WTC11 (cell line): ENCODE results near the gene THOP1. TPM values are rescaled to one million over a fixed set of nuclear protein-coding genes. Genes with fewer than 3 reads are reported as not detected.
A peak's percentile ranks its signal among the peaks of the same experiment; 100 is the strongest.

Experiments
- ATAC-seq: fragments of 200-7000 bp; cut with Tn5 transposase; 2 replicates; pipeline ENCODE4 v1.10.0; 2021; ENCODE audit warnings: mild to moderate bottlenecking, moderate library complexity
- CTCF ChIA-PET: fragments of 300-600 bp; sonication (Branson Sonifier 250); formaldehyde crosslinking; loops from one replicate; lab custom pipeline; 2021; ENCODE audit warnings: antibody characterized with exemption; lab: Charles Lee
- POLR2A ChIA-PET: fragments of 350-600 bp; sonication (Branson Sonifier 250); formaldehyde crosslinking; loops from one replicate; lab custom pipeline; 2021; ENCODE audit warnings: antibody characterized with exemption; lab: Charles Lee
- DNase-seq: peaks from one replicate; pipeline ENCODE4 v3.0.0; 2021; ENCODE audit warnings: low spot score
- H3K27ac Mint-ChIP-seq: 2 replicates; pipeline ENCODE4 v1.8.0; 2021; ENCODE audit warnings: mixed read lengths
- H3K27me3 Mint-ChIP-seq: 2 replicates; pipeline ENCODE4 v1.8.0; 2021; ENCODE audit warnings: low read depth, mild to moderate bottlenecking, moderate library complexity, mixed read lengths
- H3K36me3 Mint-ChIP-seq: 2 replicates; pipeline ENCODE4 v1.8.0; 2021; ENCODE audit warnings: mixed read lengths
- H3K4me1 Mint-ChIP-seq: 2 replicates; pipeline ENCODE4 v1.8.0; 2022; ENCODE audit warnings: mixed read lengths
- H3K4me3 Mint-ChIP-seq: 2 replicates; pipeline ENCODE4 v1.8.0; 2021; ENCODE audit warnings: mild to moderate bottlenecking, moderate library complexity, mixed read lengths
- H3K9me3 Mint-ChIP-seq: 2 replicates; pipeline ENCODE4 v1.8.0; 2021; ENCODE audit warnings: mixed read lengths
- CREM ChIP-seq: sonication (generic); formaldehyde crosslinking; IDR thresholded peaks from 2 replicates; pipeline ENCODE4 v1.8.1; 2022; ENCODE audit warnings: mild to moderate bottlenecking, missing genetic modification reagents, moderate library complexity
- ELF4 ChIP-seq: sonication (generic); formaldehyde crosslinking; IDR thresholded peaks from 2 replicates; pipeline ENCODE4 v1.8.1; 2022; ENCODE audit warnings: low read depth, mild to moderate bottlenecking, moderate library complexity, missing genetic modification reagents
- GABPB1 ChIP-seq: sonication (generic); formaldehyde crosslinking; IDR thresholded peaks from 2 replicates; pipeline ENCODE4 v1.8.1; 2023; ENCODE audit warnings: mild to moderate bottlenecking, missing genetic modification reagents
- GTF2I ChIP-seq: fragments of 250-450 bp; sonication (Bioruptor Pico); conservative IDR thresholded peaks from 2 replicates; pipeline ENCODE4 v1.4.0; 2021; ENCODE audit warnings: mild to moderate bottlenecking
- HMGA2 ChIP-seq: fragments of 250-450 bp; sonication (Bioruptor Pico); IDR thresholded peaks from 2 replicates; pipeline ENCODE4 v1.4.0; 2021; ENCODE audit warnings: mild to moderate bottlenecking, moderate library complexity
- IRF2 ChIP-seq: sonication (generic); formaldehyde crosslinking; IDR thresholded peaks from 2 replicates; pipeline ENCODE4 v1.8.0; 2022; ENCODE audit warnings: low read depth, missing genetic modification reagents, borderline replicate concordance
- JAZF1 ChIP-seq: fragments of 250-450 bp; sonication (Bioruptor Pico); IDR thresholded peaks from 2 replicates; pipeline ENCODE4 v1.9.0; 2021; ENCODE audit warnings: moderate library complexity, mild to moderate bottlenecking, inconsistent platforms
- MXD4 ChIP-seq: fragments of 250-450 bp; sonication (Bioruptor Pico); IDR thresholded peaks from 2 replicates; pipeline ENCODE4 v1.8.0; 2021; ENCODE audit warnings: mild to moderate bottlenecking, moderate library complexity, borderline replicate concordance
- NFATC4 ChIP-seq: fragments of 250-450 bp; sonication (Bioruptor Pico); IDR thresholded peaks from 2 replicates; pipeline ENCODE4 v1.9.0; 2021; ENCODE audit warnings: mild to moderate bottlenecking
- OVOL2 ChIP-seq: fragments of 250-450 bp; sonication (Bioruptor Pico); IDR thresholded peaks from 2 replicates; pipeline ENCODE4 v1.9.0; 2021; ENCODE audit warnings: mild to moderate bottlenecking, borderline replicate concordance
- RELA ChIP-seq: sonication (generic); formaldehyde crosslinking; IDR thresholded peaks from 2 replicates; pipeline ENCODE4 v1.8.1; 2022; ENCODE audit warnings: missing genetic modification reagents, mild to moderate bottlenecking, borderline replicate concordance
- SMAD3 ChIP-seq: sonication (generic); formaldehyde crosslinking; IDR thresholded peaks from 2 replicates; pipeline ENCODE4 v1.8.0; 2022; ENCODE audit warnings: missing genetic modification reagents, mild to moderate bottlenecking, borderline replicate concordance
- ZBTB21 ChIP-seq: sonication (generic); formaldehyde crosslinking; IDR thresholded peaks from 2 replicates; pipeline ENCODE4 v1.8.1; 2023; ENCODE audit warnings: mild to moderate bottlenecking, missing genetic modification reagents, borderline replicate concordance
- total RNA-seq: library from RNA; stranded (reverse); gene quantifications from 3 replicates; pipeline ENCODE4 v1.2.3, GENCODE V29; 2021
- TF ChIP-seq, protein P1 (sequence below): sonication (generic); formaldehyde crosslinking; IDR thresholded peaks from 2 replicates; pipeline ENCODE4 v1.8.0; 2022; ENCODE audit warnings: mild to moderate bottlenecking, missing genetic modification reagents
- TF ChIP-seq, protein P2 (sequence below): fragments of 250-450 bp; sonication (Bioruptor Pico); IDR thresholded peaks from 2 replicates; pipeline ENCODE4 v1.9.0; 2021; ENCODE audit warnings: mild to moderate bottlenecking, borderline replicate concordance
- TF ChIP-seq, protein P3 (sequence below): sonication (generic); formaldehyde crosslinking; IDR thresholded peaks from 2 replicates; pipeline ENCODE4 v1.8.0; 2023; ENCODE audit warnings: missing genetic modification reagents
- TF ChIP-seq, protein P4 (sequence below): sonication (generic); formaldehyde crosslinking; IDR thresholded peaks from 2 replicates; pipeline ENCODE4 v1.8.1; 2023; ENCODE audit warnings: mild to moderate bottlenecking, missing genetic modification reagents
- TF ChIP-seq, protein P5 (sequence below): sonication (generic); formaldehyde crosslinking; IDR thresholded peaks from 2 replicates; pipeline ENCODE4 v1.8.1; 2022; ENCODE audit warnings: low read depth, missing genetic modification reagents, borderline replicate concordance
- TF ChIP-seq, protein P6 (sequence below): sonication (generic); formaldehyde crosslinking; IDR thresholded peaks from 2 replicates; pipeline ENCODE4 v1.8.1; 2022; ENCODE audit warnings: mild to moderate bottlenecking, moderate library complexity, missing genetic modification reagents

THOP1 gene
- total RNA-seq, 1 experiment from 2014 or later = 181 TPM

DNA sequence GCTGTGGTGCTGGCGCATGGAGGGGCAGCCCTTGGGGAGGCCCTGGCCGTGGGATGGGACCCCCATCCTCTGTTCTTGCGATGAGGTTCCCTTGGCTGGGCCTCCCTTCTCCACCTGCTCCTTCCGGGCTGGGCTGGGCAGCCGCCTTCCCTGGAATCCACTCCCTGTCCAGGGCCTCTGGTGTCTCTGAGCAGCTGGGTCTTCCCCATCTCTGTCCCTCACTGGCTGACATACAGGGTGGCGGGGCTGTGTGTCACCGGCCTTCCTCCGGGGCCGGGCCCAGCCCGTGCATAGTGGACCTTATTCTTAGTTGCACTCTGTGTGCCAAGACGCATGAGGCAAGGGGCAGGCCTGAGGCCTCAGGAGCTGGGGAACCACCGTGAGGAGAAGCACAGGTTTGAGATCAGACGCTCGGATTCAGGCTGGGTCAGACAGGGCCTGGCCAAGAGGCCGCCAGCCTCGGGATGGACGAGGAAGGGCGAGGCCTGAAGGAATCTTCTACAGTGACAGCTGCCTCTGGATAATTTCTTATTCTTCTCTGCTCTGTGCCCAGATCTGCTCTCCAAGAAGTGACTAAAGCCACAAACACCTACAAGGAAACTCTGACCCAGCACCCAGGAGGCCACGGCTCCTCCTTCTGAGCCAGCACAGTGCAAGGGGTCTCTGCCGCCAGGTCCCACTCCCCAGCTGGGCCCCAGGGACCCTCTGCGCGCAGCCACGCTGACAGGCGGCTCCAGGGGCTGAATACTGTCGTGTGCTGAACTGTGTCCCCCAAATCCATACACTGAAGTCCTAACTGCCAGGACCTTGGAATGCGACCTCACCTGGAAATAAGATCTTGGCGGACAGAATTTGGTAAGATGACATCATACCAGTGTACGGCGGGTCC lies 13.3 kb upstream of the THOP1 start:
- H3K27ac Mint-ChIP-seq = peak overlapping the region; percentile 89; the same call in 1 of the 2 replicates
- TF ChIP-seq NFATC4 (CRISPR knock-in tag) (no peak), JAZF1 (CRISPR knock-in tag) (no peak), ELF4 (CRISPR knock-in tag) (no peak)
- TF ChIP-seq, all 79 proteins: peak for 0
- DNase-seq = no peak
- CTCF ChIA-PET = no interaction called here
- POLR2A ChIA-PET = no interaction called here
- H3K27me3 Mint-ChIP-seq = no peaks in the 10 kb centered on the region
- no peak overlapping the region for H3K4me3 Mint-ChIP-seq
- no peaks in the 10 kb centered on the region for H3K36me3 Mint-ChIP-seq
- no peaks in the 10 kb centered on the region for H3K4me1 Mint-ChIP-seq
- ATAC-seq = no peak
- no peaks in the 10 kb centered on the region for H3K9me3 Mint-ChIP-seq

DNA sequence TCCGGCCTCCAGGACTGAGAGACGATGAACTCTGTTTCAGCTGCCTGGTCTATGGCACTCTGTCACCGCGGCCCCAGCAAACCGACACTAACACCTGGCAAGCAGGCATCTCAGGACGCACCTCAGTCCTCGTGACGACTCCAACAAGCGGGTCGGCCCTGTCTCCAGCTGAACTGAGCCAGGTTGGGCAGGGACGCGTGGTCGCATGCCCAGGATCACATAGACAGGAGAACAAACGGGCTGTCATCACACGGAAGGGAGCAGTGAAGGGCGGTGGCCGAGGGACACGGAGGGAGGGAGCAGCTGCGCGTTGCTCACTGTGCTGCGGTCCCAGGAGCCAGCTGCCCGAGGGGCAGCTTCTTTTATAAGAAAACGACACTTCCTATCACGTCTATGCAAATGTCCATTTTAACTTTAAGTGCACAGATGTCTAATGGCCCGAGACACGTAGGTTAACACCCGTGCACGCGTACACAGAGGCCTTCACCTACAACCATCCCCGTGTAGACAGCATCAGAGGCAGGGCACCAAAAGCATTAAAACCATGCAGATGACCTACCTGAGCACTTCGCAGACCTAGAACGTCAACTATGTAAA lies 11.1 kb upstream of the THOP1 start:
- no peaks in the 10 kb centered on the region for H3K4me1 Mint-ChIP-seq
- TF ChIP-seq GTF2I (CRISPR knock-in tag) (no peak), GABPB1 (no peak), HMGA2 (CRISPR knock-in tag) (no peak)
- TF ChIP-seq, all 79 proteins: peak for 0
- ChIA-PET POLR2A (no interaction called here), CTCF (interaction anchor here (0.8 kb wide), 1 partner anchor 137 kb away, joined by 3 read pairs; no protein-coding TSS in a partner anchor)
- Mint-ChIP-seq H3K9me3 (no peaks in the 10 kb centered on the region), H3K27ac (peak overlapping the region; percentile 93), H3K4me3 (no peak overlapping the region), H3K36me3 (no peaks in the 10 kb centered on the region), H3K27me3 (no peaks in the 10 kb centered on the region)
- ATAC-seq (no peak), DNase-seq (no peak)

DNA sequence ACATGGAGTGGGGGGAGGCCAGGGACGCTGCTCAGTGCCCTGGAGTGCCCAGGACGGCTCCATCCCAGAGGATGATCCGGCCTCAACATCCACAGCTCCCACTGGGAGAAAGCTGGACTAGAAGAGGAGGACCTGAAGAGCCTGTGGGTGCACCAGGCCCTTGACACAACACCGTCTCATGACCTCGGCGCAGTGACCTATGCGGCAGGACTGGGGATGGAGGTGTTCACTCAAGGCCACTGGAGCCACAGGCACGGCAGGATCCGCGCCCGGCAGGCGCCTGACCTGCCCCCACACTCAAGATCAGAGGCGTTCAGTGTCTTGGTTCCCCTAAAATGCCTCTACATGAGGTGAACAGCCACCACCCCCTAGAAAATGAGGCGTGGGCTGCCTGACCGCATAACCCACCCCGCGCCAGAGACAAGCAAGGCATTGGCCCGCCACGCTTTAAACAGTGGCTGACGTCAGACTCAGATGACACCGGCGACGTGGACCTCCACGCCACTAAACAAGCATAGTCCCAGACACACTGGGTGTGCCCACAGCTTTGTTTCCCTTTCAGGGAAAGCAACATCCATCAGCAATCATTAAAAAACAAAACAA lies 10.2 kb upstream of the THOP1 start:
- Mint-ChIP-seq H3K36me3 (no peaks in the 10 kb centered on the region), H3K4me3 (no peak overlapping the region), H3K27ac (peak overlapping the region; percentile 55), H3K4me1 (no peaks in the 10 kb centered on the region), H3K27me3 (no peaks in the 10 kb centered on the region), H3K9me3 (no peaks in the 10 kb centered on the region)
- DNase-seq = no peak
- ATAC-seq = no peak
- CTCF ChIA-PET = no interaction called here
- POLR2A ChIA-PET = no interaction called here
- TF ChIP-seq ZBTB21 (CRISPR knock-in tag) (no peak), IRF2 (CRISPR knock-in tag) (no peak), SMAD3 (CRISPR knock-in tag) (no peak), CREM (no peak), MXD4 (CRISPR knock-in tag) (no peak), OVOL2 (CRISPR knock-in tag) (no peak), RELA (CRISPR knock-in tag) (no peak)
- TF ChIP-seq, protein P1, sequence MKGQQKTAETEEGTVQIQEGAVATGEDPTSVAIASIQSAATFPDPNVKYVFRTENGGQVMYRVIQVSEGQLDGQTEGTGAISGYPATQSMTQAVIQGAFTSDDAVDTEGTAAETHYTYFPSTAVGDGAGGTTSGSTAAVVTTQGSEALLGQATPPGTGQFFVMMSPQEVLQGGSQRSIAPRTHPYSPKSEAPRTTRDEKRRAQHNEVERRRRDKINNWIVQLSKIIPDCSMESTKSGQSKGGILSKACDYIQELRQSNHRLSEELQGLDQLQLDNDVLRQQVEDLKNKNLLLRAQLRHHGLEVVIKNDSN = no peak
- TF ChIP-seq, protein P2, sequence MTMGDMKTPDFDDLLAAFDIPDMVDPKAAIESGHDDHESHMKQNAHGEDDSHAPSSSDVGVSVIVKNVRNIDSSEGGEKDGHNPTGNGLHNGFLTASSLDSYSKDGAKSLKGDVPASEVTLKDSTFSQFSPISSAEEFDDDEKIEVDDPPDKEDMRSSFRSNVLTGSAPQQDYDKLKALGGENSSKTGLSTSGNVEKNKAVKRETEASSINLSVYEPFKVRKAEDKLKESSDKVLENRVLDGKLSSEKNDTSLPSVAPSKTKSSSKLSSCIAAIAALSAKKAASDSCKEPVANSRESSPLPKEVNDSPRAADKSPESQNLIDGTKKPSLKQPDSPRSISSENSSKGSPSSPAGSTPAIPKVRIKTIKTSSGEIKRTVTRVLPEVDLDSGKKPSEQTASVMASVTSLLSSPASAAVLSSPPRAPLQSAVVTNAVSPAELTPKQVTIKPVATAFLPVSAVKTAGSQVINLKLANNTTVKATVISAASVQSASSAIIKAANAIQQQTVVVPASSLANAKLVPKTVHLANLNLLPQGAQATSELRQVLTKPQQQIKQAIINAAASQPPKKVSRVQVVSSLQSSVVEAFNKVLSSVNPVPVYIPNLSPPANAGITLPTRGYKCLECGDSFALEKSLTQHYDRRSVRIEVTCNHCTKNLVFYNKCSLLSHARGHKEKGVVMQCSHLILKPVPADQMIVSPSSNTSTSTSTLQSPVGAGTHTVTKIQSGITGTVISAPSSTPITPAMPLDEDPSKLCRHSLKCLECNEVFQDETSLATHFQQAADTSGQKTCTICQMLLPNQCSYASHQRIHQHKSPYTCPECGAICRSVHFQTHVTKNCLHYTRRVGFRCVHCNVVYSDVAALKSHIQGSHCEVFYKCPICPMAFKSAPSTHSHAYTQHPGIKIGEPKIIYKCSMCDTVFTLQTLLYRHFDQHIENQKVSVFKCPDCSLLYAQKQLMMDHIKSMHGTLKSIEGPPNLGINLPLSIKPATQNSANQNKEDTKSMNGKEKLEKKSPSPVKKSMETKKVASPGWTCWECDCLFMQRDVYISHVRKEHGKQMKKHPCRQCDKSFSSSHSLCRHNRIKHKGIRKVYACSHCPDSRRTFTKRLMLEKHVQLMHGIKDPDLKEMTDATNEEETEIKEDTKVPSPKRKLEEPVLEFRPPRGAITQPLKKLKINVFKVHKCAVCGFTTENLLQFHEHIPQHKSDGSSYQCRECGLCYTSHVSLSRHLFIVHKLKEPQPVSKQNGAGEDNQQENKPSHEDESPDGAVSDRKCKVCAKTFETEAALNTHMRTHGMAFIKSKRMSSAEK = no peak
- TF ChIP-seq, protein P3, sequence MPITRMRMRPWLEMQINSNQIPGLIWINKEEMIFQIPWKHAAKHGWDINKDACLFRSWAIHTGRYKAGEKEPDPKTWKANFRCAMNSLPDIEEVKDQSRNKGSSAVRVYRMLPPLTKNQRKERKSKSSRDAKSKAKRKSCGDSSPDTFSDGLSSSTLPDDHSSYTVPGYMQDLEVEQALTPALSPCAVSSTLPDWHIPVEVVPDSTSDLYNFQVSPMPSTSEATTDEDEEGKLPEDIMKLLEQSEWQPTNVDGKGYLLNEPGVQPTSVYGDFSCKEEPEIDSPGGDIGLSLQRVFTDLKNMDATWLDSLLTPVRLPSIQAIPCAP (CRISPR knock-in tag) = no peak
- TF ChIP-seq, protein P4, sequence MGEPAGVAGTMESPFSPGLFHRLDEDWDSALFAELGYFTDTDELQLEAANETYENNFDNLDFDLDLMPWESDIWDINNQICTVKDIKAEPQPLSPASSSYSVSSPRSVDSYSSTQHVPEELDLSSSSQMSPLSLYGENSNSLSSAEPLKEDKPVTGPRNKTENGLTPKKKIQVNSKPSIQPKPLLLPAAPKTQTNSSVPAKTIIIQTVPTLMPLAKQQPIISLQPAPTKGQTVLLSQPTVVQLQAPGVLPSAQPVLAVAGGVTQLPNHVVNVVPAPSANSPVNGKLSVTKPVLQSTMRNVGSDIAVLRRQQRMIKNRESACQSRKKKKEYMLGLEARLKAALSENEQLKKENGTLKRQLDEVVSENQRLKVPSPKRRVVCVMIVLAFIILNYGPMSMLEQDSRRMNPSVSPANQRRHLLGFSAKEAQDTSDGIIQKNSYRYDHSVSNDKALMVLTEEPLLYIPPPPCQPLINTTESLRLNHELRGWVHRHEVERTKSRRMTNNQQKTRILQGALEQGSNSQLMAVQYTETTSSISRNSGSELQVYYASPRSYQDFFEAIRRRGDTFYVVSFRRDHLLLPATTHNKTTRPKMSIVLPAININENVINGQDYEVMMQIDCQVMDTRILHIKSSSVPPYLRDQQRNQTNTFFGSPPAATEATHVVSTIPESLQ (CRISPR knock-in tag) = no peak
- TF ChIP-seq, protein P5, sequence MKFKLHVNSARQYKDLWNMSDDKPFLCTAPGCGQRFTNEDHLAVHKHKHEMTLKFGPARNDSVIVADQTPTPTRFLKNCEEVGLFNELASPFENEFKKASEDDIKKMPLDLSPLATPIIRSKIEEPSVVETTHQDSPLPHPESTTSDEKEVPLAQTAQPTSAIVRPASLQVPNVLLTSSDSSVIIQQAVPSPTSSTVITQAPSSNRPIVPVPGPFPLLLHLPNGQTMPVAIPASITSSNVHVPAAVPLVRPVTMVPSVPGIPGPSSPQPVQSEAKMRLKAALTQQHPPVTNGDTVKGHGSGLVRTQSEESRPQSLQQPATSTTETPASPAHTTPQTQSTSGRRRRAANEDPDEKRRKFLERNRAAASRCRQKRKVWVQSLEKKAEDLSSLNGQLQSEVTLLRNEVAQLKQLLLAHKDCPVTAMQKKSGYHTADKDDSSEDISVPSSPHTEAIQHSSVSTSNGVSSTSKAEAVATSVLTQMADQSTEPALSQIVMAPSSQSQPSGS (CRISPR knock-in tag) = no peak
- TF ChIP-seq, protein P6, sequence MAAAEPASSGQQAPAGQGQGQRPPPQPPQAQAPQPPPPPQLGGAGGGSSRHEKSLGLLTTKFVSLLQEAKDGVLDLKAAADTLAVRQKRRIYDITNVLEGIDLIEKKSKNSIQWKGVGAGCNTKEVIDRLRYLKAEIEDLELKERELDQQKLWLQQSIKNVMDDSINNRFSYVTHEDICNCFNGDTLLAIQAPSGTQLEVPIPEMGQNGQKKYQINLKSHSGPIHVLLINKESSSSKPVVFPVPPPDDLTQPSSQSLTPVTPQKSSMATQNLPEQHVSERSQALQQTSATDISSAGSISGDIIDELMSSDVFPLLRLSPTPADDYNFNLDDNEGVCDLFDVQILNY (CRISPR knock-in tag) = no peak
